Testis (tissue), 2 donors: ENCODE measurements around the gene ACER2.

Experiments
- POLR2A ChIP-seq: fragments of 450-650 bp; IDR thresholded peaks from one replicate; pipeline ENCODE4 v1.6.1; 2017; ENCODE audit warnings: antibody characterized with exemption, mild to moderate bottlenecking, moderate library complexity
- TF ChIP-seq, protein P1 (sequence below), 3 experiments: fragments of 450-650 bp in 2 of 3; fragments of 200-600 bp in 1 of 3; sonication (generic) in 1 of 3; IDR thresholded peaks; one replicate each; pipeline ENCODE4 v1.5.1; 2016 to 2019; ENCODE audit warnings: antibody characterized with exemption in 3 of 3, mild to moderate bottlenecking in 2 of 3, moderate library complexity in 1 of 3

- TF ChIP-seq, protein P1, sequence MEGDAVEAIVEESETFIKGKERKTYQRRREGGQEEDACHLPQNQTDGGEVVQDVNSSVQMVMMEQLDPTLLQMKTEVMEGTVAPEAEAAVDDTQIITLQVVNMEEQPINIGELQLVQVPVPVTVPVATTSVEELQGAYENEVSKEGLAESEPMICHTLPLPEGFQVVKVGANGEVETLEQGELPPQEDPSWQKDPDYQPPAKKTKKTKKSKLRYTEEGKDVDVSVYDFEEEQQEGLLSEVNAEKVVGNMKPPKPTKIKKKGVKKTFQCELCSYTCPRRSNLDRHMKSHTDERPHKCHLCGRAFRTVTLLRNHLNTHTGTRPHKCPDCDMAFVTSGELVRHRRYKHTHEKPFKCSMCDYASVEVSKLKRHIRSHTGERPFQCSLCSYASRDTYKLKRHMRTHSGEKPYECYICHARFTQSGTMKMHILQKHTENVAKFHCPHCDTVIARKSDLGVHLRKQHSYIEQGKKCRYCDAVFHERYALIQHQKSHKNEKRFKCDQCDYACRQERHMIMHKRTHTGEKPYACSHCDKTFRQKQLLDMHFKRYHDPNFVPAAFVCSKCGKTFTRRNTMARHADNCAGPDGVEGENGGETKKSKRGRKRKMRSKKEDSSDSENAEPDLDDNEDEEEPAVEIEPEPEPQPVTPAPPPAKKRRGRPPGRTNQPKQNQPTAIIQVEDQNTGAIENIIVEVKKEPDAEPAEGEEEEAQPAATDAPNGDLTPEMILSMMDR (IDR thresholded peaks at IDR 0.05), result no peak
- TF ChIP-seq POLR2A, result no peak
These were observed 27.2 kb upstream of the ACER2 start for GRCh38 chr9:19381656-19382055.
